WTC11 (cell line): ENCODE data around the gene IFT27. TPM values are rescaled to one million over a fixed set of nuclear protein-coding genes. Genes with fewer than 3 reads are reported as not detected.

Experiments used
- ATAC-seq: fragments of 200-7000 bp; cut with Tn5 transposase; 2 replicates; pipeline ENCODE4 v1.10.0; 2021; ENCODE audit warnings: mild to moderate bottlenecking, moderate library complexity
- CTCF ChIA-PET: fragments of 300-600 bp; sonication (Branson Sonifier 250); formaldehyde crosslinking; loops from one replicate; lab custom pipeline; 2021; ENCODE audit warnings: antibody characterized with exemption; lab: Charles Lee
- POLR2A ChIA-PET: fragments of 350-600 bp; sonication (Branson Sonifier 250); formaldehyde crosslinking; loops from one replicate; lab custom pipeline; 2021; ENCODE audit warnings: antibody characterized with exemption; lab: Charles Lee
- DNase-seq: peaks from one replicate; pipeline ENCODE4 v3.0.0; 2021; ENCODE audit warnings: low spot score
- H3K27ac Mint-ChIP-seq: 2 replicates; pipeline ENCODE4 v1.8.0; 2021; ENCODE audit warnings: mixed read lengths
- H3K27me3 Mint-ChIP-seq: 2 replicates; pipeline ENCODE4 v1.8.0; 2021; ENCODE audit warnings: low read depth, mild to moderate bottlenecking, moderate library complexity, mixed read lengths
- H3K36me3 Mint-ChIP-seq: 2 replicates; pipeline ENCODE4 v1.8.0; 2021; ENCODE audit warnings: mixed read lengths
- H3K4me1 Mint-ChIP-seq: 2 replicates; pipeline ENCODE4 v1.8.0; 2022; ENCODE audit warnings: mixed read lengths
- H3K4me3 Mint-ChIP-seq: 2 replicates; pipeline ENCODE4 v1.8.0; 2021; ENCODE audit warnings: mild to moderate bottlenecking, moderate library complexity, mixed read lengths
- H3K9me3 Mint-ChIP-seq: 2 replicates; pipeline ENCODE4 v1.8.0; 2021; ENCODE audit warnings: mixed read lengths
- CBFB ChIP-seq: sonication (generic); formaldehyde crosslinking; IDR thresholded peaks from 2 replicates; pipeline ENCODE4 v1.8.1; 2022; ENCODE audit warnings: mild to moderate bottlenecking, low read depth, missing genetic modification reagents
- CREB1 ChIP-seq: sonication (generic); formaldehyde crosslinking; IDR thresholded peaks from 2 replicates; pipeline ENCODE4 v1.8.0; 2023; ENCODE audit warnings: mild to moderate bottlenecking, missing genetic modification reagents
- ESRRA ChIP-seq: sonication (generic); formaldehyde crosslinking; IDR thresholded peaks from 2 replicates; pipeline ENCODE4 v1.8.1; 2022; ENCODE audit warnings: mild to moderate bottlenecking, missing genetic modification reagents, borderline replicate concordance
- ETV6 ChIP-seq: sonication (generic); formaldehyde crosslinking; IDR thresholded peaks from 2 replicates; pipeline ENCODE4 v1.8.1; 2022; ENCODE audit warnings: mild to moderate bottlenecking, missing genetic modification reagents
- FOXJ3 ChIP-seq: sonication (generic); formaldehyde crosslinking; IDR thresholded peaks from 2 replicates; pipeline ENCODE4 v1.9.0; 2021; ENCODE audit warnings: missing genetic modification reagents, mild to moderate bottlenecking, borderline replicate concordance
- FOXP1 ChIP-seq: sonication (generic); formaldehyde crosslinking; IDR thresholded peaks from 2 replicates; pipeline ENCODE4 v1.8.0; 2022; ENCODE audit warnings: missing genetic modification reagents, mild to moderate bottlenecking, moderate library complexity, borderline replicate concordance
- MYBL2 ChIP-seq: sonication (generic); formaldehyde crosslinking; IDR thresholded peaks from 2 replicates; pipeline ENCODE4 v1.8.1; 2023; ENCODE audit warnings: mild to moderate bottlenecking, moderate library complexity, missing genetic modification reagents
- NFYB ChIP-seq: sonication (generic); formaldehyde crosslinking; conservative IDR thresholded peaks from 2 replicates; pipeline ENCODE4 v1.8.0; 2022; ENCODE audit warnings: low read depth, missing genetic modification reagents
- OVOL2 ChIP-seq: fragments of 250-450 bp; sonication (Bioruptor Pico); IDR thresholded peaks from 2 replicates; pipeline ENCODE4 v1.9.0; 2021; ENCODE audit warnings: mild to moderate bottlenecking, borderline replicate concordance
- SP1 ChIP-seq: sonication (generic); formaldehyde crosslinking; conservative IDR thresholded peaks from 2 replicates; pipeline ENCODE4 v1.8.1; 2022; ENCODE audit warnings: missing genetic modification reagents
- TCF7 ChIP-seq: sonication (generic); formaldehyde crosslinking; IDR thresholded peaks from 2 replicates; pipeline ENCODE4 v1.8.0; 2022; ENCODE audit warnings: mild to moderate bottlenecking, low read depth, missing genetic modification reagents, moderate library complexity
- ZBTB21 ChIP-seq: sonication (generic); formaldehyde crosslinking; IDR thresholded peaks from 2 replicates; pipeline ENCODE4 v1.8.1; 2023; ENCODE audit warnings: mild to moderate bottlenecking, missing genetic modification reagents, borderline replicate concordance
- ZNF219 ChIP-seq: sonication (generic); formaldehyde crosslinking; IDR thresholded peaks from 2 replicates; pipeline ENCODE4 v1.8.0; 2023; ENCODE audit warnings: missing genetic modification reagents, mild to moderate bottlenecking, borderline replicate concordance
- ZNF263 ChIP-seq: sonication (generic); formaldehyde crosslinking; IDR thresholded peaks from 2 replicates; pipeline ENCODE4 v1.8.1; 2022; ENCODE audit warnings: low read depth, mild to moderate bottlenecking, moderate library complexity, missing genetic modification reagents
- total RNA-seq: library from RNA; stranded (reverse); gene quantifications from 3 replicates; pipeline ENCODE4 v1.2.3, GENCODE V29; 2021
- TF ChIP-seq, protein P1 (sequence below): sonication (generic); formaldehyde crosslinking; IDR thresholded peaks from 2 replicates; pipeline ENCODE4 v1.8.0; 2022; ENCODE audit warnings: missing genetic modification reagents
- TF ChIP-seq, protein P2 (sequence below): sonication (generic); formaldehyde crosslinking; IDR thresholded peaks from 2 replicates; pipeline ENCODE4 v1.8.0; 2023; ENCODE audit warnings: missing genetic modification reagents
- TF ChIP-seq, protein P3 (sequence below): sonication (generic); formaldehyde crosslinking; IDR thresholded peaks from 2 replicates; pipeline ENCODE4 v1.8.1; 2022; ENCODE audit warnings: mild to moderate bottlenecking, missing genetic modification reagents, moderate library complexity, borderline replicate concordance
- TF ChIP-seq, protein P4 (sequence below): sonication (generic); formaldehyde crosslinking; IDR thresholded peaks from 2 replicates; pipeline ENCODE4 v1.8.1; 2023; ENCODE audit warnings: mild to moderate bottlenecking, missing genetic modification reagents, borderline replicate concordance
- TF ChIP-seq, protein P5 (sequence below): sonication (generic); formaldehyde crosslinking; IDR thresholded peaks from 2 replicates; pipeline ENCODE4 v1.8.1; 2023; ENCODE audit warnings: mild to moderate bottlenecking, moderate library complexity, missing genetic modification reagents

IFT27 gene
- total RNA-seq, 1 experiment from 2014 or later, result 47.9 TPM

DNA sequence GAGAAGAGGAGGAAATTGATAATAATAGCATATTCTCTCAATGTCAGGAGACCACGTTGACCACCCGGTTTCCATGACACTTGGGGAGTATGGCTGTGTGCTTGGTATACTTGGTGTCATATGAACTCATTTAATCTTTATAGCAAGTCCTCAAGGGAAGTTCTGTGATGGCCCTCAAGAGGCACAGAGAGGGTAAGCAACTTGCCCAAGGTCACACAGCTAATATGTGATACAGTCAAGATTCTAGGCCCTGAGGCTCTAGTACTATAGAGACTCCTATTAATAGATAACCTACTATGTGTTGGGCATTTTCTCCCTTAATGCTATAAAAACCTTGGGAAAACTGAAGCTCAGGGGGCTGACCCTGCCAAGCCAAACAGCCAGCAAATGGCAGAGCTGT is 61.8 kb downstream of the IFT27 start:
- DNase-seq, result no peak
- no peak overlapping the region for H3K4me3 Mint-ChIP-seq
- H3K27ac Mint-ChIP-seq, result no peak overlapping the region
- H3K4me1 Mint-ChIP-seq, result no peaks in the 10 kb centered on the region
- H3K36me3 Mint-ChIP-seq, result no peaks in the 10 kb centered on the region
- POLR2A ChIA-PET, result no interaction called here
- H3K27me3 Mint-ChIP-seq, result no peaks in the 10 kb centered on the region; the same call in 1 of the 2 replicates
- CTCF ChIA-PET, result interaction anchor here (1.0 to 1.1 kb wide), 2 partner anchors 43 to 142 kb away, joined by 3 read pairs; no protein-coding TSS in a partner anchor
- TF ChIP-seq MYBL2 (CRISPR knock-in tag) (no peak), FOXP1 (CRISPR knock-in tag) (no peak), TCF7 (CRISPR knock-in tag) (no peak), ESRRA (no peak), CREB1 (CRISPR knock-in tag) (no peak), ZNF263 (CRISPR knock-in tag) (no peak), OVOL2 (CRISPR knock-in tag) (no peak), FOXJ3 (CRISPR knock-in tag) (no peak), CBFB (CRISPR knock-in tag) (no peak), SP1 (no peak), ETV6 (no peak), ZNF219 (CRISPR knock-in tag) (no peak), NFYB (no peak), ZBTB21 (CRISPR knock-in tag) (no peak)
- TF ChIP-seq, protein P1, sequence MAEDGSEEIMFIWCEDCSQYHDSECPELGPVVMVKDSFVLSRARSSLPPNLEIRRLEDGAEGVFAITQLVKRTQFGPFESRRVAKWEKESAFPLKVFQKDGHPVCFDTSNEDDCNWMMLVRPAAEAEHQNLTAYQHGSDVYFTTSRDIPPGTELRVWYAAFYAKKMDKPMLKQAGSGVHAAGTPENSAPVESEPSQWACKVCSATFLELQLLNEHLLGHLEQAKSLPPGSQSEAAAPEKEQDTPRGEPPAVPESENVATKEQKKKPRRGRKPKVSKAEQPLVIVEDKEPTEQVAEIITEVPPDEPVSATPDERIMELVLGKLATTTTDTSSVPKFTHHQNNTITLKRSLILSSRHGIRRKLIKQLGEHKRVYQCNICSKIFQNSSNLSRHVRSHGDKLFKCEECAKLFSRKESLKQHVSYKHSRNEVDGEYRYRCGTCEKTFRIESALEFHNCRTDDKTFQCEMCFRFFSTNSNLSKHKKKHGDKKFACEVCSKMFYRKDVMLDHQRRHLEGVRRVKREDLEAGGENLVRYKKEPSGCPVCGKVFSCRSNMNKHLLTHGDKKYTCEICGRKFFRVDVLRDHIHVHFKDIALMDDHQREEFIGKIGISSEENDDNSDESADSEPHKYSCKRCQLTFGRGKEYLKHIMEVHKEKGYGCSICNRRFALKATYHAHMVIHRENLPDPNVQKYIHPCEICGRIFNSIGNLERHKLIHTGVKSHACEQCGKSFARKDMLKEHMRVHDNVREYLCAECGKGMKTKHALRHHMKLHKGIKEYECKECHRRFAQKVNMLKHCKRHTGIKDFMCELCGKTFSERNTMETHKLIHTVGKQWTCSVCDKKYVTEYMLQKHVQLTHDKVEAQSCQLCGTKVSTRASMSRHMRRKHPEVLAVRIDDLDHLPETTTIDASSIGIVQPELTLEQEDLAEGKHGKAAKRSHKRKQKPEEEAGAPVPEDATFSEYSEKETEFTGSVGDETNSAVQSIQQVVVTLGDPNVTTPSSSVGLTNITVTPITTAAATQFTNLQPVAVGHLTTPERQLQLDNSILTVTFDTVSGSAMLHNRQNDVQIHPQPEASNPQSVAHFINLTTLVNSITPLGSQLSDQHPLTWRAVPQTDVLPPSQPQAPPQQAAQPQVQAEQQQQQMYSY, result no peak
- TF ChIP-seq, protein P2, sequence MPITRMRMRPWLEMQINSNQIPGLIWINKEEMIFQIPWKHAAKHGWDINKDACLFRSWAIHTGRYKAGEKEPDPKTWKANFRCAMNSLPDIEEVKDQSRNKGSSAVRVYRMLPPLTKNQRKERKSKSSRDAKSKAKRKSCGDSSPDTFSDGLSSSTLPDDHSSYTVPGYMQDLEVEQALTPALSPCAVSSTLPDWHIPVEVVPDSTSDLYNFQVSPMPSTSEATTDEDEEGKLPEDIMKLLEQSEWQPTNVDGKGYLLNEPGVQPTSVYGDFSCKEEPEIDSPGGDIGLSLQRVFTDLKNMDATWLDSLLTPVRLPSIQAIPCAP (CRISPR knock-in tag), result no peak
- TF ChIP-seq, protein P3, sequence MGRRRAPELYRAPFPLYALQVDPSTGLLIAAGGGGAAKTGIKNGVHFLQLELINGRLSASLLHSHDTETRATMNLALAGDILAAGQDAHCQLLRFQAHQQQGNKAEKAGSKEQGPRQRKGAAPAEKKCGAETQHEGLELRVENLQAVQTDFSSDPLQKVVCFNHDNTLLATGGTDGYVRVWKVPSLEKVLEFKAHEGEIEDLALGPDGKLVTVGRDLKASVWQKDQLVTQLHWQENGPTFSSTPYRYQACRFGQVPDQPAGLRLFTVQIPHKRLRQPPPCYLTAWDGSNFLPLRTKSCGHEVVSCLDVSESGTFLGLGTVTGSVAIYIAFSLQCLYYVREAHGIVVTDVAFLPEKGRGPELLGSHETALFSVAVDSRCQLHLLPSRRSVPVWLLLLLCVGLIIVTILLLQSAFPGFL (CRISPR knock-in tag), result no peak
- TF ChIP-seq, protein P4, sequence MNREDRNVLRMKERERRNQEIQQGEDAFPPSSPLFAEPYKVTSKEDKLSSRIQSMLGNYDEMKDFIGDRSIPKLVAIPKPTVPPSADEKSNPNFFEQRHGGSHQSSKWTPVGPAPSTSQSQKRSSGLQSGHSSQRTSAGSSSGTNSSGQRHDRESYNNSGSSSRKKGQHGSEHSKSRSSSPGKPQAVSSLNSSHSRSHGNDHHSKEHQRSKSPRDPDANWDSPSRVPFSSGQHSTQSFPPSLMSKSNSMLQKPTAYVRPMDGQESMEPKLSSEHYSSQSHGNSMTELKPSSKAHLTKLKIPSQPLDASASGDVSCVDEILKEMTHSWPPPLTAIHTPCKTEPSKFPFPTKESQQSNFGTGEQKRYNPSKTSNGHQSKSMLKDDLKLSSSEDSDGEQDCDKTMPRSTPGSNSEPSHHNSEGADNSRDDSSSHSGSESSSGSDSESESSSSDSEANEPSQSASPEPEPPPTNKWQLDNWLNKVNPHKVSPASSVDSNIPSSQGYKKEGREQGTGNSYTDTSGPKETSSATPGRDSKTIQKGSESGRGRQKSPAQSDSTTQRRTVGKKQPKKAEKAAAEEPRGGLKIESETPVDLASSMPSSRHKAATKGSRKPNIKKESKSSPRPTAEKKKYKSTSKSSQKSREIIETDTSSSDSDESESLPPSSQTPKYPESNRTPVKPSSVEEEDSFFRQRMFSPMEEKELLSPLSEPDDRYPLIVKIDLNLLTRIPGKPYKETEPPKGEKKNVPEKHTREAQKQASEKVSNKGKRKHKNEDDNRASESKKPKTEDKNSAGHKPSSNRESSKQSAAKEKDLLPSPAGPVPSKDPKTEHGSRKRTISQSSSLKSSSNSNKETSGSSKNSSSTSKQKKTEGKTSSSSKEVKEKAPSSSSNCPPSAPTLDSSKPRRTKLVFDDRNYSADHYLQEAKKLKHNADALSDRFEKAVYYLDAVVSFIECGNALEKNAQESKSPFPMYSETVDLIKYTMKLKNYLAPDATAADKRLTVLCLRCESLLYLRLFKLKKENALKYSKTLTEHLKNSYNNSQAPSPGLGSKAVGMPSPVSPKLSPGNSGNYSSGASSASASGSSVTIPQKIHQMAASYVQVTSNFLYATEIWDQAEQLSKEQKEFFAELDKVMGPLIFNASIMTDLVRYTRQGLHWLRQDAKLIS (CRISPR knock-in tag), result no peak
- TF ChIP-seq, protein P5, sequence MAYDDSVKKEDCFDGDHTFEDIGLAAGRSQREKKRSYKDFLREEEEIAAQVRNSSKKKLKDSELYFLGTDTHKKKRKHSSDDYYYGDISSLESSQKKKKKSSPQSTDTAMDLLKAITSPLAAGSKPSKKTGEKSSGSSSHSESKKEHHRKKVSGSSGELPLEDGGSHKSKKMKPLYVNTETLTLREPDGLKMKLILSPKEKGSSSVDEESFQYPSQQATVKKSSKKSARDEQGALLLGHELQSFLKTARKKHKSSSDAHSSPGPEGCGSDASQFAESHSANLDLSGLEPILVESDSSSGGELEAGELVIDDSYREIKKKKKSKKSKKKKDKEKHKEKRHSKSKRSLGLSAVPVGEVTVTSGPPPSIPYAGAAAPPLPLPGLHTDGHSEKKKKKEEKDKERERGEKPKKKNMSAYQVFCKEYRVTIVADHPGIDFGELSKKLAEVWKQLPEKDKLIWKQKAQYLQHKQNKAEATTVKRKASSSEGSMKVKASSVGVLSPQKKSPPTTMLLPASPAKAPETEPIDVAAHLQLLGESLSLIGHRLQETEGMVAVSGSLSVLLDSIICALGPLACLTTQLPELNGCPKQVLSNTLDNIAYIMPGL (CRISPR knock-in tag), result no peak
- no peaks in the 10 kb centered on the region for H3K9me3 Mint-ChIP-seq
- ATAC-seq, result no peak
